Measurements from ENCODE around the gene B3GNT2. TPM values are rescaled to one million over a fixed set of nuclear protein-coding genes. Genes with fewer than 3 reads are reported as not detected.

B3GNT2 gene
- total RNA-seq, 1 experiment from 2014 or later: 14.1 TPM

GRCh38 chr2:62217970-62218369 is 22.1 kb downstream of the B3GNT2 start:
- intact Hi-C loops (cut with micrococcal nuclease; ENCODE audit: unreplicated experiment): no loop called here
- in situ Hi-C loops (cut with HindIII; ENCODE audit: low pct_unique_long_range_greater_than_20kb, low sequenced_read_pairs): no loop called here
- ChIA-PET POLR2A (no interaction called here), CTCF (no interaction called here)
- ATAC-seq (no peak), DNase-seq (ENCODE audit: low read depth, low spot score) (no peak)
- Histone ChIP-seq H3K4me3 (ENCODE audit: low read depth in 2 of 2, low read length in 2 of 2) (no peak overlapping the region), H3K4me1 (ENCODE audit: control insufficient read depth, insufficient read depth, low read length) (0 out of 2 replicates have a peak, but pooled peaks cover 4% of the 10 kb centered on the region), H3K27ac (ENCODE audit: low read length) (no peak overlapping the region), H3K9me3 (ENCODE audit: control insufficient read depth, insufficient read depth, low read depth, low read length) (no peaks in the 10 kb centered on the region), H3K27me3 (ENCODE audit: control insufficient read depth, insufficient read depth, low read length) (no peaks in the 10 kb centered on the region), H3K36me3 (ENCODE audit: control insufficient read depth, insufficient read depth, low read length) (no peaks in the 10 kb centered on the region)
- BruUV-seq (replicated peaks): no TSS peak
- no peak for TF ChIP-seq TCF7L2 (IDR thresholded peaks at IDR 0.05; ENCODE audit: low read depth, low read length)
- TF ChIP-seq CTCF (IDR thresholded peaks at IDR 0.05): no peak
- no peak for TF ChIP-seq SIN3A (IDR thresholded peaks at IDR 0.05; ENCODE audit: borderline replicate concordance, insufficient read depth, low read depth, low read length)
- TF ChIP-seq POLR2AphosphoS5 (IDR thresholded peaks at IDR 0.05; ENCODE audit: low read depth, low read length): no peak
- no peak for TF ChIP-seq REST (IDR thresholded peaks at IDR 0.05; ENCODE audit: insufficient read depth in 1 of 2, low read depth in 2 of 2, low read length in 1 of 2)

GRCh38 chr2:62219407-62220159 is 23.7 kb downstream of the B3GNT2 start:
- Histone ChIP-seq H3K4me1 (ENCODE audit: control insufficient read depth, insufficient read depth, low read length) (0 out of 2 replicates have a peak, but pooled peaks cover 4% of the 10 kb centered on the region), H3K9me3 (ENCODE audit: control insufficient read depth, insufficient read depth, low read depth, low read length) (no peaks in the 10 kb centered on the region), H3K27me3 (ENCODE audit: control insufficient read depth, insufficient read depth, low read length) (no peaks in the 10 kb centered on the region), H3K36me3 (ENCODE audit: control insufficient read depth, insufficient read depth, low read length) (no peaks in the 10 kb centered on the region; the same call in 1 of the 2 replicates), H3K27ac (ENCODE audit: low read length) (no peak overlapping the region), H3K4me3 (ENCODE audit: low read depth in 2 of 2, low read length in 2 of 2) (no peak overlapping the region)
- ChIA-PET POLR2A (no interaction called here), CTCF (no interaction called here)
- in situ Hi-C loops (cut with HindIII; ENCODE audit: low pct_unique_long_range_greater_than_20kb, low sequenced_read_pairs) (no loop called here), intact Hi-C loops (cut with micrococcal nuclease; ENCODE audit: unreplicated experiment) (no loop called here)
- ATAC-seq (no peak), DNase-seq (ENCODE audit: low read depth, low spot score) (no peak)
- no peak for TF ChIP-seq REST (IDR thresholded peaks at IDR 0.05; ENCODE audit: insufficient read depth in 1 of 2, low read depth in 2 of 2, low read length in 1 of 2)
- TF ChIP-seq POLR2AphosphoS5 (IDR thresholded peaks at IDR 0.05; ENCODE audit: low read depth, low read length): no peak
- TF ChIP-seq SIN3A (IDR thresholded peaks at IDR 0.05; ENCODE audit: borderline replicate concordance, insufficient read depth, low read depth, low read length): no peak
- TF ChIP-seq TCF7L2 (IDR thresholded peaks at IDR 0.05; ENCODE audit: low read depth, low read length): no peak
- no peak for TF ChIP-seq CTCF (IDR thresholded peaks at IDR 0.05)
- BruUV-seq (replicated peaks): no TSS peak
